ENCODE results near the gene ANTXRL. TPM values are rescaled to one million over a fixed set of nuclear protein-coding genes. Genes with fewer than 3 reads are reported as not detected.

ANTXRL gene
- polyA plus RNA-seq, 1 of the 3 experiments (the other 2 are of a cell fraction) = not detected

DNA sequence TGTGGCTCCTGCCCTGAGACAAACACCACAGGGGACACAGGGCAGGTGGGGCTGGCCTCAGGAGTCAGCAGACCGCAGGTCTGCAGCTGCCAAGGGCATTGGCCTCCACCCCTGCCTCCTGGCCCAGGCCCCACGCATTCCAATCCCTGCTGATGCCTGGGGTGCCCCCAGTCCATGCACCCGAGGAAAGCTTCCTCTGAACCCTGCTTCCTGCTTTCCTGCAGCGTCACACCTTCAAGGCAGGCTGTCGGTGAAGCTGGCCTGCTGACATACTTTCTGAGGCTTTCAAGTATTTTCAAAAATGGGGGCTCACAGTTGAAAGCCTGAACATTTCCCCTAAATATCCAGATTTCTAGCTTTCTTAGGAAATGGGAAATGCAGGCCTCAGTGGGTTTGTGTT, 22.5 kb upstream of the ANTXRL start:
- Histone ChIP-seq H3K27ac (ENCODE audit: low read depth in 2 of 2, low read length in 1 of 2) (no peak overlapping the region), H2AFZ (ENCODE audit: low read depth) (no peak overlapping the region), H3F3A (replicated peaks; ENCODE audit: insufficient read depth) (no peaks in the 10 kb centered on the region), H3K4me1 (ENCODE audit: control insufficient read depth in 1 of 2, insufficient read depth in 2 of 2, low read depth in 1 of 2, low read length in 1 of 2) (no peaks in the 10 kb centered on the region; a peak in 1 of 4 replicates), H3K27me3 (ENCODE audit: insufficient read depth) (no peaks in the 10 kb centered on the region; the same call in 1 of the 2 replicates), H3K4me2 (no peak overlapping the region), H3K4me3 (ENCODE audit: low read depth in 2 of 2, low read length in 1 of 2) (no peak overlapping the region), H3K9ac (no peak overlapping the region), H4K20me1 (ENCODE audit: insufficient read depth) (no peaks in the 10 kb centered on the region), H3K9me3 (no peaks in the 10 kb centered on the region), H3K79me2 (ENCODE audit: insufficient read depth) (no peaks in the 10 kb centered on the region), H3K9me2 (no peaks in the 10 kb centered on the region), H3K36me3 (replicated peaks in 1 of 2; ENCODE audit: control insufficient read depth in 1 of 2, insufficient read depth in 2 of 2, low read length in 1 of 2) (no peaks in the 10 kb centered on the region)
- no peak for DNase-seq
- 50% methylated on average over 3 of the region's 5 CpGs for WGBS (ENCODE audit: low lambda C conversion rate)
- POLR2A ChIA-PET = no interaction called here
- CTCF ChIA-PET = interaction anchor here (0.9 to 3.3 kb wide), 3 partner anchors 8 to 35 kb away, joined by 4 to 19 read pairs (median 7); no protein-coding TSS in a partner anchor
- TF ChIP-seq TAF1 (IDR thresholded peaks at IDR 0.05; ENCODE audit: borderline replicate concordance, low read depth, low read length) = no peak
- TF ChIP-seq, protein P1, sequence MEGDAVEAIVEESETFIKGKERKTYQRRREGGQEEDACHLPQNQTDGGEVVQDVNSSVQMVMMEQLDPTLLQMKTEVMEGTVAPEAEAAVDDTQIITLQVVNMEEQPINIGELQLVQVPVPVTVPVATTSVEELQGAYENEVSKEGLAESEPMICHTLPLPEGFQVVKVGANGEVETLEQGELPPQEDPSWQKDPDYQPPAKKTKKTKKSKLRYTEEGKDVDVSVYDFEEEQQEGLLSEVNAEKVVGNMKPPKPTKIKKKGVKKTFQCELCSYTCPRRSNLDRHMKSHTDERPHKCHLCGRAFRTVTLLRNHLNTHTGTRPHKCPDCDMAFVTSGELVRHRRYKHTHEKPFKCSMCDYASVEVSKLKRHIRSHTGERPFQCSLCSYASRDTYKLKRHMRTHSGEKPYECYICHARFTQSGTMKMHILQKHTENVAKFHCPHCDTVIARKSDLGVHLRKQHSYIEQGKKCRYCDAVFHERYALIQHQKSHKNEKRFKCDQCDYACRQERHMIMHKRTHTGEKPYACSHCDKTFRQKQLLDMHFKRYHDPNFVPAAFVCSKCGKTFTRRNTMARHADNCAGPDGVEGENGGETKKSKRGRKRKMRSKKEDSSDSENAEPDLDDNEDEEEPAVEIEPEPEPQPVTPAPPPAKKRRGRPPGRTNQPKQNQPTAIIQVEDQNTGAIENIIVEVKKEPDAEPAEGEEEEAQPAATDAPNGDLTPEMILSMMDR (IDR thresholded peaks at IDR 0.05) = no peak
- TF ChIP-seq YY1 (IDR thresholded peaks at IDR 0.05; ENCODE audit: low read depth) = no peak
- TF ChIP-seq, protein P2, sequence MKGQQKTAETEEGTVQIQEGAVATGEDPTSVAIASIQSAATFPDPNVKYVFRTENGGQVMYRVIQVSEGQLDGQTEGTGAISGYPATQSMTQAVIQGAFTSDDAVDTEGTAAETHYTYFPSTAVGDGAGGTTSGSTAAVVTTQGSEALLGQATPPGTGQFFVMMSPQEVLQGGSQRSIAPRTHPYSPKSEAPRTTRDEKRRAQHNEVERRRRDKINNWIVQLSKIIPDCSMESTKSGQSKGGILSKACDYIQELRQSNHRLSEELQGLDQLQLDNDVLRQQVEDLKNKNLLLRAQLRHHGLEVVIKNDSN (IDR thresholded peaks at IDR 0.05; ENCODE audit: borderline replicate concordance, low read depth) = no peak
- no peak for TF ChIP-seq SIN3A (IDR thresholded peaks at IDR 0.05; ENCODE audit: borderline replicate concordance, low read depth, low read length)
- TF ChIP-seq CHD2 (IDR thresholded peaks at IDR 0.05; ENCODE audit: low read length, partially characterized antibody) = no peak
- TF ChIP-seq, protein P3, sequence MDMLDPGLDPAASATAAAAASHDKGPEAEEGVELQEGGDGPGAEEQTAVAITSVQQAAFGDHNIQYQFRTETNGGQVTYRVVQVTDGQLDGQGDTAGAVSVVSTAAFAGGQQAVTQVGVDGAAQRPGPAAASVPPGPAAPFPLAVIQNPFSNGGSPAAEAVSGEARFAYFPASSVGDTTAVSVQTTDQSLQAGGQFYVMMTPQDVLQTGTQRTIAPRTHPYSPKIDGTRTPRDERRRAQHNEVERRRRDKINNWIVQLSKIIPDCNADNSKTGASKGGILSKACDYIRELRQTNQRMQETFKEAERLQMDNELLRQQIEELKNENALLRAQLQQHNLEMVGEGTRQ (IDR thresholded peaks at IDR 0.05; ENCODE audit: borderline replicate concordance, low read depth, low read length) = no peak
- no peak for TF ChIP-seq FOXM1 (IDR thresholded peaks at IDR 0.05; ENCODE audit: low read depth)
- no peak for TF ChIP-seq RAD21 (IDR thresholded peaks at IDR 0.05; ENCODE audit: low read length)
- TF ChIP-seq RCOR1 (IDR thresholded peaks at IDR 0.05; ENCODE audit: low read length) = no peak

DNA sequence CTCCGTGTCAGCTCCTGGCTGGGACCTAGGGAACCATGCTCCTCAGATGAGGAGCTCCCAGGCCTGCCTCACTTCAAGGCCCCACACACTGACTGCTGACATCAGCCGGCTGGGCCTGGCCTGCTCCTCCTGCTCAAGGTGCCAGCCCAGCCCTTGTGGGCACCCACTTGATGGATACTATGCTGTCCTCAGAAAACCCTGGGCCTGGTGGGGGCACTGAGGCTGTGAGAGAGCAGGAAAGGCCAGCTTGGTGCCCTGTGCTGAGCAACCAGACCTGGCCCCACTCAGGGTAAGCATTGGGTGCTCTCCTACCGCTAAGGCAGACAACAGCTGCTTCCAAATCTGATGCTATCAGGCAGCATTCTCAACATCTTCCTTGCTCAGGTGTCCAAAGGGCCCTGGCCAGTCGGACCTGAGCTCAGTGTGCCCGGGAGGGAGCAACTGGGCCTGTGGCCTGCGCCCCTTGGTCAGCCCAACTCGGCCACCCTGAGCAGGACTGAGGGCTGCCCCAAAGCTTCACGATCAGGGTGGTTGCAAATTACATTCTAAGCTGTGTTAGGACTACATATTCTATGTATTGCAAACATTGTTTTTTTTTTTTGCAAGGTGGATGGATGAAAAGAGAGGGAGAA, 21.9 kb upstream of the ANTXRL start:
- Histone ChIP-seq H3K4me2 (no peak overlapping the region), H3K9me3 (no peaks in the 10 kb centered on the region), H3K9me2 (no peaks in the 10 kb centered on the region), H3K4me3 (ENCODE audit: low read depth in 2 of 2, low read length in 1 of 2) (no peak overlapping the region), H3K27me3 (ENCODE audit: insufficient read depth) (no peaks in the 10 kb centered on the region; the same call in 1 of the 2 replicates), H4K20me1 (ENCODE audit: insufficient read depth) (no peaks in the 10 kb centered on the region), H3K9ac (no peak overlapping the region), H2AFZ (ENCODE audit: low read depth) (no peak overlapping the region), H3F3A (replicated peaks; ENCODE audit: insufficient read depth) (no peaks in the 10 kb centered on the region), H3K36me3 (replicated peaks in 1 of 2; ENCODE audit: control insufficient read depth in 1 of 2, insufficient read depth in 2 of 2, low read length in 1 of 2) (no peaks in the 10 kb centered on the region), H3K27ac (ENCODE audit: low read depth in 2 of 2, low read length in 1 of 2) (no peak overlapping the region), H3K4me1 (ENCODE audit: control insufficient read depth in 1 of 2, insufficient read depth in 2 of 2, low read depth in 1 of 2, low read length in 1 of 2) (peaks cover 0 to 3% of the 10 kb centered on the region in 2 experiments; a peak in 1 of 4 replicates), H3K79me2 (ENCODE audit: insufficient read depth) (no peaks in the 10 kb centered on the region)
- no peak for DNase-seq
- POLR2A ChIA-PET = no interaction called here
- CTCF ChIA-PET = interaction anchor here (0.9 to 3.3 kb wide), 3 partner anchors 8 to 35 kb away, joined by 4 to 19 read pairs (median 7); no protein-coding TSS in a partner anchor
- 56% methylated on average over 8 of the region's 8 CpGs for WGBS (ENCODE audit: low lambda C conversion rate)
- TF ChIP-seq TAF1 (IDR thresholded peaks at IDR 0.05; ENCODE audit: borderline replicate concordance, low read depth, low read length) (no peak), EP300 (IDR thresholded peaks at IDR 0.05; ENCODE audit: borderline replicate concordance in 1 of 2, low read depth in 1 of 2, low read length in 1 of 2) (no peak), ELF1 (IDR thresholded peaks at IDR 0.05) (no peak), NFIC (IDR thresholded peaks at IDR 0.05; ENCODE audit: borderline replicate concordance) (no peak), POLR2AphosphoS5 (IDR thresholded peaks at IDR 0.05; ENCODE audit: low read depth, low read length) (no peak), FOSL2 (IDR thresholded peaks at IDR 0.05; ENCODE audit: borderline replicate concordance, low read depth) (no peak), FOXM1 (IDR thresholded peaks at IDR 0.05; ENCODE audit: low read depth) (no peak), MXI1 (IDR thresholded peaks at IDR 0.05; ENCODE audit: low read depth, low read length) (no peak), MEF2A (IDR thresholded peaks at IDR 0.05; ENCODE audit: borderline replicate concordance, low read depth) (no peak), FOXJ3 (CRISPR knock-in tag; IDR thresholded peaks at IDR 0.05) (no peak)
- TF ChIP-seq, protein P1 (IDR thresholded peaks at IDR 0.05) = no peak
- TF ChIP-seq, protein P2 (IDR thresholded peaks at IDR 0.05; ENCODE audit: borderline replicate concordance, low read depth) = no peak
- TF ChIP-seq, protein P3 (IDR thresholded peaks at IDR 0.05; ENCODE audit: borderline replicate concordance, low read depth, low read length) = no peak
